Kidney epithelial cell (primary cell): ENCODE measurements around the gene SKIC8. TPM values are rescaled to one million over a fixed set of nuclear protein-coding genes. Genes with fewer than 3 reads are reported as not detected.

Experiments used
- DNase-seq: peaks from one replicate; pipeline ENCODE4 v3.0.0-alpha.2; 2010; ENCODE audit warnings: low read depth
- H3K27me3 ChIP-seq: 2 replicates; pipeline ENCODE4 v1.6.0; 2011; ENCODE audit warnings: low read length; ENCODE audit not compliant: control insufficient read depth, insufficient read depth
- H3K36me3 ChIP-seq: 2 replicates; pipeline ENCODE4 v1.5.1; 2011; ENCODE audit warnings: low read length; ENCODE audit not compliant: control insufficient read depth, insufficient read depth
- H3K4me3 ChIP-seq: 2 replicates; pipeline ENCODE4 v1.5.1; 2011; ENCODE audit warnings: low read depth, mild to moderate bottlenecking, control low read depth, low read length
- CTCF ChIP-seq: IDR thresholded peaks from 2 replicates; pipeline ENCODE4 v1.5.1; 2011; ENCODE audit warnings: mild to moderate bottlenecking, moderate library complexity, low read length, control low read depth, inconsistent platforms; ENCODE audit not compliant: insufficient read depth, poor library complexity, severe bottlenecking
- total RNA-seq: library from RNA; depleted of rRNA; stranded (reverse); fragments of >200 nt; gene quantifications from 2 replicates; pipeline ENCODE4 v1.2.3, GENCODE V29; 2015

Gene SKIC8
- total RNA-seq, 1 donor from 2014 or later: 51.1 TPM

GRCh38 chr15:78306176-78306774, 6.9 kb upstream of the SKIC8 start:
- no peaks in the 10 kb centered on the region for H3K36me3 ChIP-seq
- no peak for TF ChIP-seq CTCF
- no peak overlapping the region for H3K4me3 ChIP-seq
- no peak for DNase-seq
- no peaks in the 10 kb centered on the region for H3K27me3 ChIP-seq

- no peak for DNase-seq
- no peaks in the 10 kb centered on the region for H3K27me3 ChIP-seq
- no peak for TF ChIP-seq CTCF
- H3K4me3 ChIP-seq: no peak overlapping the region
- H3K36me3 ChIP-seq: no peaks in the 10 kb centered on the region
Observed at GRCh38 chr15:78304216-78305066, 5.0 kb upstream of the SKIC8 start.

- DNase-seq: no peak
- no peaks in the 10 kb centered on the region for H3K27me3 ChIP-seq
- no peaks in the 10 kb centered on the region for H3K36me3 ChIP-seq
- H3K4me3 ChIP-seq: no peak overlapping the region
- no peak for TF ChIP-seq CTCF
Observed at GRCh38 chr15:78302579-78303312, 3.3 kb upstream of the SKIC8 start.

GRCh38 chr15:78301828-78302227, 2.4 kb upstream of the SKIC8 start:
- DNase-seq: no peak
- H3K36me3 ChIP-seq: no peaks in the 10 kb centered on the region
- no peaks in the 10 kb centered on the region for H3K27me3 ChIP-seq
- no peak for TF ChIP-seq CTCF
- H3K4me3 ChIP-seq: no peak overlapping the region

GRCh38 chr15:78301326-78301725, 1.9 kb upstream of the SKIC8 start:
- no peak for TF ChIP-seq CTCF
- DNase-seq: no peak
- H3K4me3 ChIP-seq: no peak overlapping the region
- H3K27me3 ChIP-seq: no peaks in the 10 kb centered on the region
- H3K36me3 ChIP-seq: no peaks in the 10 kb centered on the region
